Measurements from ENCODE around the gene VTI1A. TPM values are rescaled to one million over a fixed set of nuclear protein-coding genes. Genes with fewer than 3 reads are reported as not detected.

Gene VTI1A
- total and polyA plus RNA-seq, 2 of the 4 experiments (the other 2 are of a cell fraction): 9.7 to 24.9 TPM

DNA sequence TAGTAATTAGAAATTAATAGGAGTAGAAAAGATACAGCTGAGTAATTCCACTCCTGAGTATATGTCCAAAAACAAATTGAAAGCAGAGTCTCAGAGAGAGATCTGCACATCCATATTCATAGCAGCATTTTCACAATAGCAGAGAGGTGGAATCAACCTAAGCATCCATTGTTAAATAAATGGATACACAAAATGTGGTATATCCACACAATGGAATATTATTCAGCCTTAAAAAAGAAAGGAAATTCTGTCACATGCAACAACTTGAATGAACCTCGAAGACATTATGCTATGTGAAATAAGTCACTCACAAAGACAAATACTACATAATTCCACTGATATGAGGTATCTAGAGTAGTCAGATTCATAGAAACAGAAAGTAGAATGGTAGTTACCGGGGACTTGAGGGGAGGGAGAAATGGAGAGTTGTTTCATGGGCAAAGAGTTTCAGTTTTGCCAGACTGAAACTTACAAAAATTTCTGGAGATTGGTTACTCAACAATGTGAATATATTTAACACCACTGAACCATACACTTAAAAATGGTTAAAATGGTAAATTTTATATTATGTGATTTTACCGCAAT, 18.4 kb downstream of the VTI1A start:
- Histone ChIP-seq H3K4me2 (ENCODE audit: low read depth, low read length) (no peak overlapping the region), H3K9me1 (ENCODE audit: insufficient read depth, low read length) (peaks cover 2% of the 10 kb centered on the region), H3K9me3 (ENCODE audit: control insufficient read depth, insufficient read depth, low read length) (no peaks in the 10 kb centered on the region), H2BK120ac (ENCODE audit: low read depth, low read length) (no peak overlapping the region), H2BK15ac (ENCODE audit: low read depth, low read length) (no peak overlapping the region), H4K20me1 (ENCODE audit: insufficient read depth, low read length) (no peaks in the 10 kb centered on the region), H3K56ac (ENCODE audit: extremely low read depth, insufficient read depth, low read length) (no peak overlapping the region), H2BK20ac (ENCODE audit: low read depth, low read length) (no peak overlapping the region), H3K23ac (ENCODE audit: low read depth, low read length) (no peak overlapping the region), H2AK9ac (replicated peaks; ENCODE audit: low read depth, low read length, poor library complexity) (no peak overlapping the region), H3K14ac (replicated peaks; ENCODE audit: low read depth, low read length) (no peak overlapping the region), H2AFZ (replicated peaks; ENCODE audit: low read length, poor library complexity) (no peak overlapping the region), H3K79me1 (ENCODE audit: low read depth in 1 of 2, low read length in 2 of 2) (peaks cover 6 to 12% of the 10 kb centered on the region in 2 experiments), H4K91ac (ENCODE audit: insufficient read depth, low read depth, low read length) (no peak overlapping the region), H3K4ac (ENCODE audit: low read depth, low read length) (no peak overlapping the region), H3K27me3 (ENCODE audit: control insufficient read depth, insufficient read depth, low read length) (no peaks in the 10 kb centered on the region), H3K18ac (ENCODE audit: low read depth, low read length) (no peak overlapping the region), H3K9ac (ENCODE audit: low read depth, low read length) (no peak overlapping the region), H4K8ac (ENCODE audit: low read depth in 2 of 2, low read length in 2 of 2) (no peak overlapping the region), H2BK5ac (ENCODE audit: low read depth, low read length, poor library complexity, severe bottlenecking) (no peak overlapping the region), H3K27ac (ENCODE audit: insufficient read depth, low read length) (no peak overlapping the region), H3K36me3 (ENCODE audit: control insufficient read depth, insufficient read depth, low read length) (peaks cover 15% of the 10 kb centered on the region), H3K4me3 (ENCODE audit: insufficient read depth, low read depth, low read length) (no peak overlapping the region), H4K5ac (ENCODE audit: low read depth, low read length) (no peak overlapping the region), H3K4me1 (ENCODE audit: control insufficient read depth, insufficient read depth, low read length) (no peaks in the 10 kb centered on the region), H2AK5ac (ENCODE audit: low read depth, low read length) (no peak overlapping the region)
- in situ Hi-C loops (cut with MboI; ENCODE audit: low sequenced_read_pairs) (no loop called here), dilution Hi-C loops (cut with HindIII; ENCODE audit: low sequenced_read_pairs, unreplicated experiment) (no loop called here), intact Hi-C loops (cut with micrococcal nuclease) (no loop called here)
- ChIA-PET CTCF (interaction anchor here (0.5 to 0.7 kb wide), 3 partner anchors 8 to 934 kb away, joined by 3 read pairs; no protein-coding TSS in a partner anchor), POLR2A (ENCODE audit: unreplicated experiment) (no interaction called here)
- DNase-seq (no peak), ATAC-seq (ENCODE audit: low read depth) (no peak)
- WGBS, 2 experiments (ENCODE audit: extremely low coverage in 2 of 2, insufficient read length in 1 of 2): no CpG with 5 or more reads among the region's 3 CpGs
- BruUV-seq (replicated peaks): no TSS peak
- TF ChIP-seq FOS (IDR thresholded peaks at IDR 0.05; ENCODE audit: low read depth, low read length) (no peak), MAZ (IDR thresholded peaks at IDR 0.05; ENCODE audit: borderline replicate concordance, low read depth, low read length) (no peak), RAD21 (IDR thresholded peaks at IDR 0.05; ENCODE audit: low read length) (no peak), NFE2L2 (IDR thresholded peaks at IDR 0.05; ENCODE audit: low read depth, low read length) (no peak), MXI1 (IDR thresholded peaks at IDR 0.05; ENCODE audit: borderline replicate concordance, low read depth, low read length) (no peak), CHD1 (IDR thresholded peaks at IDR 0.05; ENCODE audit: low read depth, low read length) (no peak), CEBPB (IDR thresholded peaks at IDR 0.05; ENCODE audit: low read depth, low read length) (no peak), RCOR1 (IDR thresholded peaks at IDR 0.05; ENCODE audit: insufficient replicate concordance, low read length) (no peak), BHLHE40 (IDR thresholded peaks at IDR 0.05; ENCODE audit: low read depth, low read length) (no peak), SMC3 (IDR thresholded peaks at IDR 0.05; ENCODE audit: low read depth, low read length) (no peak), POLR2A (IDR thresholded peaks at IDR 0.05; ENCODE audit: low read depth, low read length) (no peak), RFX5 (IDR thresholded peaks at IDR 0.05; ENCODE audit: low read depth, low read length) (no peak)
- TF ChIP-seq, protein P1, sequence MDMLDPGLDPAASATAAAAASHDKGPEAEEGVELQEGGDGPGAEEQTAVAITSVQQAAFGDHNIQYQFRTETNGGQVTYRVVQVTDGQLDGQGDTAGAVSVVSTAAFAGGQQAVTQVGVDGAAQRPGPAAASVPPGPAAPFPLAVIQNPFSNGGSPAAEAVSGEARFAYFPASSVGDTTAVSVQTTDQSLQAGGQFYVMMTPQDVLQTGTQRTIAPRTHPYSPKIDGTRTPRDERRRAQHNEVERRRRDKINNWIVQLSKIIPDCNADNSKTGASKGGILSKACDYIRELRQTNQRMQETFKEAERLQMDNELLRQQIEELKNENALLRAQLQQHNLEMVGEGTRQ (IDR thresholded peaks at IDR 0.05; ENCODE audit: low read depth, low read length): no peak
- TF ChIP-seq, protein P2, sequence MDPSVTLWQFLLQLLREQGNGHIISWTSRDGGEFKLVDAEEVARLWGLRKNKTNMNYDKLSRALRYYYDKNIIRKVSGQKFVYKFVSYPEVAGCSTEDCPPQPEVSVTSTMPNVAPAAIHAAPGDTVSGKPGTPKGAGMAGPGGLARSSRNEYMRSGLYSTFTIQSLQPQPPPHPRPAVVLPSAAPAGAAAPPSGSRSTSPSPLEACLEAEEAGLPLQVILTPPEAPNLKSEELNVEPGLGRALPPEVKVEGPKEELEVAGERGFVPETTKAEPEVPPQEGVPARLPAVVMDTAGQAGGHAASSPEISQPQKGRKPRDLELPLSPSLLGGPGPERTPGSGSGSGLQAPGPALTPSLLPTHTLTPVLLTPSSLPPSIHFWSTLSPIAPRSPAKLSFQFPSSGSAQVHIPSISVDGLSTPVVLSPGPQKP (IDR thresholded peaks at IDR 0.05; ENCODE audit: borderline replicate concordance, low read depth, low read length): no peak

All from IMR-90 (cell line).